Stimulated activated CD8-positive, alpha-beta memory T cell treated with anti-CD3 and anti-CD28 coated beads, Interleukin-4, amount 100 ng/mL, for 1 hour (primary cell): Measurements from ENCODE around the gene CRIM1.

ENCODE experiments used
- DNase-seq, 2 donors: peaks; one replicate each; pipeline ENCODE4 v3.0.0-alpha.2; 2020; ENCODE audit warnings: low read depth in 2 of 2, low spot score in 1 of 2

Gene CRIM1

DNA sequence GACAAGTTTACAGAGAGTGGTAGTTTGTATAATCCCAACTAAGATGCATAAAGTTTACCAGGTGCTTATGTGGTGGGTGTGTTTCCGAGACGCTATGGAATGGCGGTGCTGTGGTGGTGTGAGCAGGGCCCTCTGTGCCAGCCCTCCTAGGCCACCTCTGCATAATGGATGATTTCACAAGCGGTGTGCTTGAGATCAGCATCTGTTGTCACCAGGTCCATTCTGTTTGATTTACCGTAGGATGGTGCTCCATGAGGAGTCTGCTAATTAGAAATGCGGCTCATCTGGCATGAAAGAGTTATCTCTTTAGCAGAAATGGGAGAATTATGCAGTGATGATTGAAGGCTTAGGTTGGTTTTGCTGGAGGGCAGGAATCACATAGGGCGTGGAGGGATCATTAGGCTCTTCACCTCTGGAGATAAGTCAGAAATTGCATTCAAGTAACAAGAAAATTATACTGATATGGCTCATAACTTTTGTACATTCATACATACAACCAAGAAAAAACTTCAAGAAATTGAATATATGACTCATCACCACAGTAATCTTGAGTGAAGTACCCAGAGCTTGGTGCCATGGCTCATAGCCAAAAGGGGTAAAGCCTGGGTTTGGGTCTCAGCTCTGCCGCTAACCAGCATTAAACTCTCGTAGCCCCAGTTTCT is 41.4 kb downstream of the CRIM1 start:
- DNase-seq = no peak

DNA sequence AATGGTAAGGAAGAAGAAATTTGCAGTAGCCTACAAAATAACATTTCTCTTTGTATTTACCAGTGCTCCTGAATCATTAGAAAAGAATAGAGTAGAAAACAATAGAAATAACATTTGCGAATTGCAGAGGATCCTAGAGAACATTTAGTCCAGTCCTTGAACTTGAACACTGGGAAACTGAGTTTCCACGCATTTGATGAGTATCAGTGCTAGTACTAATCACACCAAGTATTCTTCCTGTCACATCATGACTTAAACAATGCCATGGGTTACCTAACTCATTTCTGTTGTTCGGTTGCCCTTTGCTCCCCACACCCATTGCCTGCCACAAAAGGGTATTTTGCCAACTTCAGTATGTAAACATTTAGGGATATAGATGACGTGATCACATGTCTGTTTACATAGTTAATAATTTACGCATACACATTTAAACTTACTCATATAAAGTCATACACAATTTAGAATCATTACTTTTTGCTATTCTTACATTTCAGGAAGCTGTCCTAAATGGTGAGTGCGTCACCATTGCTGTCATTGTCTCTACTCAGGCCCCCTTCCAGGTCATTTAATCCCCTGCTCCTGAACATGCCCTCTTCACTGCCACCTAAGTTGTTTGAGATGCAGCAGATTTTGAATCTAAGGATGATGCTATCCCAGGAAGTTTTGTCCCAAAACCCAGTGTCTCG is 42.3 kb downstream of the CRIM1 start:
- no peak for DNase-seq

DNA sequence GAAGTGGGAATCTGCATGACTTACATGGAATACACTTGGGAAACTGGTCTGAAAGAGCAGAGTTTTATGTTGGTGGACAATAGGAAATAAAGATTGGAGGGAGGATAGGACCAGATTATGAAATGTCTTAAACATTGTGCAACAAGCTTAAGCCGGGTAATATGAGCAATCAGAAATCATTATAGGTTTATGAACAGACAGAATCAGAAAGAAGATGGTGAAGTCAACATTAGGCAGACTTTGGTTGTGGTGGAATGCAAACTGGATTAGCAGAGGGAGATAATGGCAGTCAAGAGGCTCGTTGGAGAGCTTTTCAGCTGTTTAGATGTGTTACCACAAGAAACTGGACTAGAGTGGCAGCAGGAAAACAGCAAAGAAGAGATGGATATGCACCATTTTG is 43.5 kb downstream of the CRIM1 start:
- no peak for DNase-seq

DNA sequence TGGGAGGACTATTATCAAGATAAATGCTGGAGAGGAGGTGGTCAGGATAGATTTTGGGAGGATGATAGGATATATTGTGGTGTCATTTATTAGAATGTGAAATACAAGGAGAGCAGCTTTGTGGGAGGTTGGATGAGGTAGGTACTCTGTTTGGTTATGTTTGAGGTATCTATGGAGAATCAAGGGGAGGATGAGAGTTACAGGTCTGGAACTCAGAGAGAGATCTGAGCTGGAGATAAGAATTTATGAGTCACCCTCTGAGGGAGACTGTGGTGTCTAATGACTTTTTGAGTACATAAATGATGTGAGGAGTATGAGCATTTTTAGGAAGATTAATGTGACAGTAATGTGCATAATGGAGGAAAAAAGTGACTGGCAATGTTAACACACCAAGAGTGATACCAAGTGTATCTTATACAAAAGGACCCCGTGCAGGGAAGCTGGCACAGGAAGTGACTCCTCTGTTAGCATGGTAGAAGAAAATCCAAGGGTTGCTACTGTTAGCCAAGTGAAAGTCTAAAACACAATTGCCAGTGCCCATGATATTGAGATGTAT is 48.2 kb downstream of the CRIM1 start:
- no peak for DNase-seq

DNA sequence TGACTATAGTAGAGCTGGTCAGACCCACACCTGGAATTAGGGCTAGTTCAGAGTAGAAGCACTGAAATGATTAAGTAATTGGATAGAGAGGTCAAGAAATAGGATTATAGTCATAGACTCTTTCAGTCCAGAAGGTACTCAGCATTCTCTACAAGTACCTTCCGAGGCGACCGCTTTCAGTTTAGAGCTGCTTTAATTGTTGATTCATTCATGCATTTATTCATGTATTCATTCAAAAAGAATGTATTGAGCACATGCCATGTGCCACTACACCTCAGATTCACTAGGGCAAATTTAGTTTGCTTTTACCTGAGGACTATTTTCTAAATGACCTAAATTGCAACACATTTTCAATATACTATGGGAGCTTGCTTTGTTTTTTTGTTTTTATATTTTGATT is 48.7 kb downstream of the CRIM1 start:
- DNase-seq = no peak

DNA sequence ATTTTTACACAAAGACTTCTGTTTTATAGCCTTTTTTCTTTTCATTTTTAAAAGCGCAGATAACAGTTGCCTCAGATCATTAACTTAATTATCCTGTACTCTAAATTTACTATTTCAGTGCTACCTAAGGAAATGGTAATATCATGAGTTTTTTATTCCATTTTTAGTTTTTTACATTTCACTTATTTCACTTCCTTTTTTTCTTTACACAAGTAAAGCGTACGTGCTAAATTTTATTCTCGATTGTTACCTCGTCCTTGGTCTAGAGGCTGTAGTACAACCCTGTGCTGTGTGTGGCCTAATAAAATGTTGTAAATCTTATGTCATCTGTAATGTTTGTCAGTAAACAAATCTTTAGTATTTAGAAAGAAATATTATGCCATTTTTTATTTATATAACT is 49.2 kb downstream of the CRIM1 start:
- no peak for DNase-seq

DNA sequence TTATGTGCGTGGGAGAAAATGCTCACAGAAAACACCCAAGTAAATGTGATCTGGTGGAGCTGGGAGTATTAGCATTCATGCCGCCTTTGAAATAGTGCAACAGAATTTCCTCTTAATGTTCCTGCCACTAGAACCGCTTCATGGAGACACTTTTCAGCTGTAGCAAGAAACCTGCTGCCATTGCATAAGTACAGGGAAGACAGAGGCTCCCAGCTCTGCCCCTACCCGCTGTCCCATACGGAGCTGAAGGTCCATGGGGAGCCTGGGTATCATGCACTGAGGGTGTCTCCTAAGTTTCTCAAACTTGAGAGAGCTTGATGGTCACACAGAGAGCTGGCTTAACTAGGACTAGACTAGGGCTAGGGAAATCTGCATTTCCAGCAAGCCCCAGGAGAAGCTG is 49.6 kb downstream of the CRIM1 start:
- no peak for DNase-seq

DNA sequence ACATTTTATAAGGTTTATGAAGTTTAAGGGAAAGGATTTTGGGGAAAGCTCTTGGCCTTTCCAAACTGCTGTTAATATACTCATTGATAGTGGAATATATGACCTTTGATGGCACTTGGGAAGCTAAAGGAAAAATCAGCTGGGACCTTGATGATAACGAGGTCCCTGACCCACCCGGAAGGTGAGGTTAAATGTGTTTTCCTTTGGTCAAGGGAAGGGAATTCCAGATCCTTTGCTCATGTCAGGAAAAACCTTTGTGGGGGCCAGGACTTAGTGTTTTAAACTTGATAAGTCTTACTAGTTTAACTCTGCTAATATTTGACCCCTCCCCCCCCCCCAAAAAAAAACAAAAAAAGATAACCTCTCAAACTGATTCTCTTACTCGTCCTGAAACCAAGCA is 50.7 kb downstream of the CRIM1 start:
- no peak for DNase-seq

DNA sequence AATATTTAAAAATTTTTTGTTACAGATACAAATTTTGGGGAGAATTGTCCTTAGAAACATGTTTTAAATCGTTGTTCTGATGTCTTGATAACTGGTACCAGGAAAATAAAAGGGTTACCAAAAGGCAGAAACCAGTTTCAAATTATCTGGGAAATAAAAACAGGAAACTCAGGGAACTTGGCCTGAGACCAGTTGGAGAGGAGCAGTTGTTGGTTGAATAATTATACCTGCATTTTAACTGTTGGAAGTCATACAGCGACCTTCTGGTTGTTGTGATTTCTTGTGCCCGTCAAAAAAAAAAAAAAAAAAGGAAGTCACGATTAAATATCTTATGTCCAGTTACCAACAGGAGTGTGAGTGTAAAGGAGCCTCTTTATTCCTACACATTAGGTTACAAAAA is 51.8 kb downstream of the CRIM1 start:
- DNase-seq = no peak

DNA sequence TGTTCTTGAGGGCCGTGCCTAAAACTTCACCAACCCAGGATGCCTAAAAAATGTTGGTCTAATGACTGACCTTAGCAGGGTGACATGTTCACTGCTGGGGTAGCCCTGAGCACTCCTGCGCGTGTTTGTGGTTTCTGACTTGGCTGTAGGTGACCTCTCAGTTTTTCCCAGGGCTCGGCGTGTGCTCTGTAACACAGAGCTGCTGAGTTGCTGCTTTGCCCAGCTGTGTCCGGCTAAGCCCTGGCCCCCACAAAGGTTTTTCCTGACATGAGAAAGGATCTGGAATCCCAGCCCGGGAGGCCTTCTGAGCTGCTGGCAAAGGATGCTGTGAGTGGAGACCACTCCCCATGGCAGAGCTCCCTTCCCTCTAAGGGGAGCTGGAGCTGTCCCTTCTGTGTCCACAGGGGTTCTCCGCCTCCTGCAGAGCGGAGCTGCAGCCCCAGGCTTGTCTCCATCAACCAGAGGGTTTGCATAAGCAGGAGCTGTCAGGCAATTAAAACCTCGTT is 52.7 kb downstream of the CRIM1 start:
- no peak for DNase-seq

DNA sequence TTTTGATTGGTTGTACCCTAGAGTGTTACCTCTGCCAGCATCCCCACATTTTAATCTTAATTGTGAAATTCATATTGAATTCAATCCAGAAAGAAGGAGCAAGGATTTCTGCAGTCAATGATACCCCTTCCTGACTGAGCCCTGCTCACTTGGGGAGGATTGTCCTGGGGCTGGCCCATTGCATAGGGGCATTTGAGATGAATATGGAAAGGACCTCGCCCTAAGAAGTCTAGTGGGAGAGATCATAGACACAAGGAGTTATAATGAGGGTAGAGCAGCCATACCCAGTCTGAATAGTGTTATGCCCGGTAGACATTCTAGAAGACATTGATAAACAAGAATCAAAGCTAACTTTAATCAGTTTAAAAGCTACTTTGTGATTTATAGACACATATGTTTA is 53.8 kb downstream of the CRIM1 start:
- no peak for DNase-seq

DNA sequence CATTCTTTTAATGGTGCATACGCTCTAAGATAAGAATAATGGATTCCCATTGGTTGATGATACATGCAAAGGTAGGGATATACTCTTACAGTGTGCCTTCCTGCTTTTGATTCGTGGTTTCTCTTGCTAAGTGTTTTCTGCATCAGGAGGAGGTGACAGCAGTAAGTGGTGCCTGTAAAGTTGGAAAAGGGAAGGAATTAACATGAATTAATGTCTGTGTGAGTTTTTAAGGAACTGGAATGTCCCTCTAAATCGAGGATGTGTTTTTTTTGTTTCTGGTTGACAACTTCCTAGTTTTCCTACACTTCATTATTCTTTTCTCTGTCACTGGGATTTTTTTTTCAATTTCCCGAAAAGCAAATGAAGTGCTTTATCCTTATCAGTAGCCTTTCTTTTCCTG is 54.4 kb downstream of the CRIM1 start:
- no peak for DNase-seq

DNA sequence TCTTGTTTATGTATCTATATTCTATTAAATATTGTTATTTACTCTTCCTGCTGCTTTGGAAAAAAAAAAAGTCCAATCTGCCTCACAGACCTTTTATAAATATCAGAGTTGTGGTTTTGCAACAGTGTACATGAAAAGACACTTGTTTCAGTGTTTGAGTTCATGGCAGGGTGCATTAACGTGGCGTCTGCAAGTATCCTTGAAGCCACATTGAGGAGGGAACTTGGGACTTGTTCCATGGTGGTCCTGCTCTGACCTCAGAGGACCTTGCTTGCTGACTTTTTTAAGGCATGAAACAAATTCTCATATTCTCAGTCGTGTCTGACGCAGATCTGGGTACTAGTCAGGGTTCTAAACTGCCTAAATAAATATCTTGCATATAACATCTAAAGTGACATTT is 55.1 kb downstream of the CRIM1 start:
- no peak for DNase-seq

DNA sequence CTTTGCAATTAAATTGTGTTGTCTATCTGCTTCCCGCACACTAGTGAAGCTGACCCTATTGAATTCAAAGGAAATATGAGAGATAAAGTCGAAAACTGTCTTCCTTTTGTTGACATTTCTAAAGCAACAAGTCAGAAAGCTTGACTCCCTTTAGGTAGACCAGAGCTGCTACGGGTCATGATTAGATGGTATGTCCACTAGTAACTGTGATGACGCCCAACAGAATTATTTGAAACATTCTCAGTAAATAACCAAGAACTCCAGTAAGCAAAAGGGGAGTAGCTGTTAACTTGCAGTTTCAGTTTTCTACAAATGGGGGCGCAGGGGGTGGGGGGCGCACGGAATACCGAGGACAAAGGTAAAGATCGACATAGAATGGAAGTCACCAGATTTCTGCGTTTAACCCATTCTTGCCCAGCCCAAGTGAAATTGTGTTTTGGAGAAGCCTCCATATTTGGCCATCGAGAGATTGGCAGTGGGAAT is 56.4 kb downstream of the CRIM1 start:
- DNase-seq = no peak

DNA sequence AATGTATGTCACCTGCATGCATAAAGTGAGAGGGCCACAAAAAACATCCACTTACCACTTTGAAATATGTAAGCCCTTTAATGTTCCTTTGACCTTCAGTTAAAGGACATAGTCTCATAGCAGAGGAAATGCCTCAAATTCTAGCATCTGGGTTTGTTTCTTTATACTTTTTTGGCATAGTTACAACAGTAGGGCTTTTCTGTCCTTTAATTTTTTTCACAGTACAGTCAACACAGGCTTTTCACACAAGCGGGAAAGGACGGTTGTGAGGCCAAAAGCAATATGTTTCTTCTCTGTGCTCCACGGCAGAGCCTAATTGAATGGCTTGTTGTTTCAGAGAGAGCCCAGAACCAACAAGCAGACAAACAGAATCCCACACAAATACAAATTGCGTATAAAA is 57.6 kb downstream of the CRIM1 start:
- DNase-seq = no peak

DNA sequence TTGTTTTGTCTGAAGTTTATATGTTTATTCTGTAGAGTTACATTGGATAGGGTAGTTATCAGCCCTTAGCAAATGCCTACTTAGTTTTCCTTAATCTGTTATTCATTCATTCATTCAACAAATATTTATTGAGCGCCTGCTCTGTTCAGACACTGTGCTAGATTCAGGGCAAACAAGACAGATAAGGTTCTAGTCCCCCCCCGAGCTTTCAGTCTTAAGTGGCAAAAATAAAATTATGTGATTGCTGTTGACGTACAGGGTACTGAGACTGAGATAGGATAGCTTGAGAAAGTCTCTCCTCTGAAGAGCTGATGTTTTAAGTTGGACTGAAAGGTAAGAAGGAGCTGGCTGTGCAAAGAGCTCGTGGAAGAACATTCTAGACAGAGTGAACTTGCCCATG is 58.7 kb downstream of the CRIM1 start:
- DNase-seq = no peak

DNA sequence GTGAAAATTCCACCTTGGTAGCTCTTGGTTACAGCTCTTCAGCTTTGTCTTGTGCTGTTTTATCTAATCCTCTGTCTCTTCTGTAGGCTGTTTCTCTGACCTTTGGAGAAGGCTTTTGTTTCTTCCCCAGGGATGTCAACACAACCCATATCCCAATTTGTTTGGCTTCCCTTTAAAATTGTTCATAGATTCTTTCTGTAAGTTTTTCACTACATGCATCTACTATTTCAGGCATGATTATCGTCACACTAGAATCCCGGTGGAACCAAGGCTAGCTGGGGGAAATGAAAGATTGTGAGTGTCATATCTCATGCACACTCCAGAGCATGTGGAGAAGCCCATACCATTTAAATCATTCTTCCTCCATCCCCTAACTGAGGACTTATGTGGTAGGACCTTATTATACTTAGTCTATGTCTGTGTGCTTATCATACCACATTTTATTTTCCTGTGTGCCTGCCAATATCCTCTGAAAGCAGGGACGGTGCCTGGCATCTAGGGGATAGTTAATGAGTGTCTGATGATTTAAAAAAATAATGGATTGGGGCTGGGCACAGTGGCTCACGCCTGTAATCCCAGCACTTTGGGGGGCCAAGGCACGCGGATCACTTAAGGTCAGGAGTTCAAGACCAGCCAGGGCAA is 59.9 kb downstream of the CRIM1 start:
- no peak for DNase-seq

DNA sequence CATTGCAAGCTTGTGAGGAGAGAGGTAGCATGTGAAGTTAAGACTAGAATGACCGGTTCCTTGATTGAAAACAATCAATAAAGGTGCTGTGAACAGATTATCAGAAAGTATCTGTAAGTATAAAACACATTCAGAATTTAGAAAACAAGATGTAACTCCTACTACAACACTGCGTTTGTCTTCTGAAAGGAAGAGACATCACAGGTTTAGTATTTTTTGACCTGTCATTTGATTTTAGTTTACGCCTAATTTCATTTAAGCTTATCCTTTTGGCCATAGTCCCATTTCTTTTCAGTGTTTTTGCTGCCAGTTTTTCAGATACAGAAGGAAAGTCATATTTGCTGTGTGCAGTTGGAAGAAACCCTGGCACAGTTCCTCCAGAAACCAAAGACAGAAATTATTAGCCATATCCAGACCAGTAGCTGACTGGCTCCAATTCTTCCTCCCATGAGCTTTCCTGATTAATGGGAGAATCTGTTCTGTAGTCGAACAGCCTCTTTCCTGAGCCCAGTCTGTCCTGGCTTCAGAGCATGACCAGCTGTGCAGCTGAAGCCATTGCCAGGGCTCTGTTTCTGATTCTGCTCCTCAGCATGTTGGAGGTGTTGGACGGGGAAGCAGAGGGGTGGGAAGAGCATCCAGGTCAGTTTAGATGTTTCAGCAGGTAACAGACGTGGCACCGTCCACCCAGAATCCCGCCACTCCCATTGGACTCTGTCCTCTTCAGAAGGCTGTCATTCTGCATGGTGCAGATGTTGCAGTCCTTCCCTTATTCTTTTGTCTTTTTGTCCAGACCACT is 61.0 kb downstream of the CRIM1 start:
- no peak for DNase-seq

DNA sequence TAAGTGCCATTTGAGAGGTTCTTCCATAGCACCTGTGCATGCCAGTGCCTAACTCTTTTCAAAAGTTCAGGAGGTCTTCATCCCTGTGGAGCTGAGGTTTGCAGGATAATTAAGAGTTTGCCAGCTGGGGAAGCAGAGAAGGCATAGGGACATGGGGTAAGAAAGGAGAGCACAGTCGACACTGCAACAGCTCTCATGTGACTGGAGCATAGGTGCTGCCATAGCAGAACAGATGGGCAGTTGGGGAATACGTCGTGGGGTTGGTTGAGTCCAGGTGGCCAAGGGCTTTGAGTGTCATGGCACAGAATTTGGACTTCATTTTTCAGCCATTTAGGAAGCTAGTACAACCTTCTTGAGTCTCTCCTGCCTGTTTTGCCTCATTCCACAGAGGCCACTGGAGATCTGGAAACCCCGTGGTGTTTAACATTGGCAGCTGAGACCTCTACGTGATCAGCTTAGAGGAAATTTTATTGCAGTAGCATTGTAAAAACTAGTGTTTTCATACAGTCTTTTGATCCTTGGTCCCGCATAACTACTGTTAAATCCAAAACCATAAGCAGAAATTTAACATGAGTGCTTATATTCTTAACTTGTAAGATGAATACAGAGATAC is 65.1 kb downstream of the CRIM1 start:
- DNase-seq = no peak

DNA sequence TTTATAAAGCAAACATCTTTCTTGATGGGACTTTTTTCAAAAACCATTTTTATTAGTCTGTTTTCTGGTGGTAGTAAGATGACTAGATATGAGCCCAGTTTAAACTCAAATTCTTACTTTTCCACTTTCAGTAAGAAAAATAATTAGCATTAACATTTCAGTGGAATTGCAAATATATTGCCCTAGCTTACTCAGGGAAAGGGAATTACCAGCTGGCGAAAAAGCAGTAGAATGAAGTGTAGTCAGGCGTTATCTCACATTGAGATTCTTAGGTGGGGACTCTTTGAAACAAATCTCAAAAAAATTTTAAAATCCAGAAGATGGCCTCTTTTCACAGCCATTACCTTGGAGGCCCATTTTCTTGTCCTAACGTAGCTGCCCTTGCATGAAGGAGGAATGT is 65.8 kb downstream of the CRIM1 start:
- no peak for DNase-seq

DNA sequence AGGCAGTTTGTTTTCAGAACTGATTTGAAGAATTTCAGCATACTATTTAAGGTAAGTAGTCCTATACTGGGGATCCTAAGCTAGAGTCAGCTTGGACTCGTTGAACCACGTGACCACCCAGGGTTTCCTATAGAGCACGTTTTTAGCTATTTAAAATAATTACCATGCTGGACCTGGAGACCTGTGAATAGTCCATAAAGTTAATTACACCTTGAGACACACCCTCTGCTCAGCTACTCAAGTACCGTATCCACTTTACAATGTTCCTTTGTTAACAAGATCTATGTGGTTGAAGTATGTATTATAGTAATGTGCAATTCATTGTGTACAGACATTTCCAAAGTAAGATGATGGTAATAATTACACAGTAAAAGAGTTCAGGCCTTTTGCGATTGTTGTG is 67.6 kb downstream of the CRIM1 start:
- DNase-seq = no peak
